Brain microvascular endothelial cell (primary cell): Measurements from ENCODE around the gene CORO2A.

Source experiments
- DNase-seq: peaks from one replicate; pipeline ENCODE4 v3.0.0-alpha.2; 2020
- H3K27ac ChIP-seq: fragments of 250-450 bp; sonication (Bioruptor Pico); 2 replicates; pipeline ENCODE4 v1.5.1; 2020; ENCODE audit warnings: mild to moderate bottlenecking, moderate library complexity
- H3K27me3 ChIP-seq: fragments of 250-450 bp; sonication (Bioruptor Pico); replicated peaks from 2 replicates; pipeline ENCODE4 v1.5.1; 2020; ENCODE audit warnings: mild to moderate bottlenecking
- H3K36me3 ChIP-seq: fragments of 250-450 bp; sonication (Bioruptor Pico); replicated peaks from 2 replicates; pipeline ENCODE4 v1.5.1; 2020; ENCODE audit warnings: mild to moderate bottlenecking
- H3K4me3 ChIP-seq: 2 replicates; pipeline ENCODE4 v1.5.1; 2011; ENCODE audit warnings: low read depth, mild to moderate bottlenecking, control low read depth, low read length, moderate library complexity
- CTCF ChIP-seq: IDR thresholded peaks from 2 replicates; pipeline ENCODE4 v1.5.1; 2011; ENCODE audit warnings: low read depth, mild to moderate bottlenecking, moderate library complexity, low read length, control low read depth, inconsistent platforms; ENCODE audit errors: missing control alignments
- in situ Hi-C: cut with HindIII; loops from 2 replicates; pipeline ENCODE4 v1.10.0; 2017; ENCODE audit warnings: low sequenced_read_pairs, low pct_ligation_motif_present

CORO2A gene

GRCh38 chr9:98099346-98099745 is 93.1 kb downstream of the CORO2A start:
- DNase-seq, result no peak
- Histone ChIP-seq H3K27me3 (no peaks in the 10 kb centered on the region), H3K27ac (no peak overlapping the region), H3K4me3 (no peak overlapping the region), H3K36me3 (no peaks in the 10 kb centered on the region)
- in situ Hi-C loops, result no loop called here
- TF ChIP-seq CTCF, result no peak

- no peak overlapping the region for H3K27ac ChIP-seq
- H3K4me3 ChIP-seq, result no peak overlapping the region
- in situ Hi-C loops, result no loop called here
- no peaks in the 10 kb centered on the region for H3K36me3 ChIP-seq
- DNase-seq, result no peak
- no peak for TF ChIP-seq CTCF
- no peaks in the 10 kb centered on the region for H3K27me3 ChIP-seq
Observed at GRCh38 chr9:98097836-98098235, 94.6 kb downstream of the CORO2A start.

DNA sequence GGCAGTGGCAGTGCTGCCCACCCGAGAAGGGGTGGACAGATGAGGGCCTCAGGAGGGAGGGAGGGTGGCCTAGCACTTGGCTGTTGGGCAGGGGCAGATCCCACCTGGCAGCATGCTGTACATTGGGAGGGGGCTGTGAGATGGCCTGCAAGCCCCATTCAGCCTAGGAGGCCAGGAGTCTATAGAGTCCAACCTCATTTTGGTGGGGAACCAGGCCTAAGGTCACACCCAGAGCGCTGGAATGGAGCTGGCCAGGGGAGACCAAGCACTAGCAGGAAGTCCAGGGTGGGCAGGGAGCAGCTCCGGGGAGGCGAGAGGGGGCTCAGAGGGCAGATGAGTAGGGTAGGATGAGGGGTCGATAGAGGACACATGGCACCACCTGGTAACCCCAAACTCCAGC is 96.3 kb downstream of the CORO2A start:
- H3K27ac ChIP-seq, result no peak overlapping the region
- in situ Hi-C loops, result no loop called here
- no peak for TF ChIP-seq CTCF
- DNase-seq, result no peak
- no peaks in the 10 kb centered on the region for H3K36me3 ChIP-seq
- H3K27me3 ChIP-seq, result no peaks in the 10 kb centered on the region
- H3K4me3 ChIP-seq, result no peak overlapping the region

GRCh38 chr9:98095401-98095800 is 97.0 kb downstream of the CORO2A start:
- Histone ChIP-seq H3K27me3 (no peaks in the 10 kb centered on the region), H3K4me3 (no peak overlapping the region), H3K27ac (no peak overlapping the region), H3K36me3 (no peaks in the 10 kb centered on the region)
- DNase-seq, result no peak
- TF ChIP-seq CTCF, result no peak
- in situ Hi-C loops, result no loop called here

DNA sequence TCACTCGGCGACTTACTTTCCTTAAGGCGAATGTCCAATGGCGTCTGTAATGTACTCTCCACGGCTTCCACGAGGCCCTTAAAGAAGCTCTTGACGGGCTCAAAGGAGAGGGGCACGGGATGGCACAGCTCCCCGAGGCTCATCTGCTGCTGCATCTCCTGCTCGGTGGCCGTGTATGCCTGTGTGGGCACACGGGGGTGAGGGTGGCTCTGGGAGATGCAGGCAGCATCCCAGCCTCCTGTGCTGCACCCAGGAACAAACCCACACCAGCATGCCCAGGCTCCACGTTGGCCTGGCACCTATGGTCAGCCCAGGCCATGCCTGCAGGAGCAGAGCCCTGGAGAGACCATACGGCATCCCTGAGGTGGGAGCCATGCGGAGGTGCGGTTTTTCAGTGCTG is 97.6 kb downstream of the CORO2A start:
- TF ChIP-seq CTCF, result no peak
- in situ Hi-C loops, result no loop called here
- Histone ChIP-seq H3K27me3 (no peaks in the 10 kb centered on the region), H3K36me3 (no peaks in the 10 kb centered on the region), H3K27ac (no peak overlapping the region), H3K4me3 (no peak overlapping the region)
- DNase-seq, result no peak

DNA sequence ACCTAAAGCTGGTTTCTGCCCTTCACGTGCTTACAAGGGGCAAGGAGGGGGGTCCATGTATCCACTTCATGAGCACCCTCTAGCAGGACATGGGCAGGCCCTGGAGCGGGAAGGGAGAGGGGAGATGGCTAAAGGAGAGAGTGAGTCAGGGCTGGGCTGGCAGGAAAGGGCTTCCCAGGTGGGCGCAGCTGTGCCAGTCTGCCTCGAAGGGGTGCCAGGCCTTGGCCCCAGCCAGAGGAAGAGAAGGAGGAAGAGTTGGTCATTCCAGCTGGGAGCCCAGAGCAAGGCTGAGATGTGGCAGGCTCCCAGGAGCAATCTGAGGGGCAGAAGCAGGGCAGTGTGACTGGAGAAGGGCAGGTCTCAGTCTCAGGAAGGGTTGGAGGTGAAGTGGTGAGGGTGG is 98.1 kb downstream of the CORO2A start:
- H3K27ac ChIP-seq, result no peak overlapping the region
- H3K4me3 ChIP-seq, result no peak overlapping the region
- TF ChIP-seq CTCF, result no peak
- no peaks in the 10 kb centered on the region for H3K36me3 ChIP-seq
- DNase-seq, result no peak
- H3K27me3 ChIP-seq, result no peaks in the 10 kb centered on the region
- in situ Hi-C loops, result no loop called here
